Left renal cortex interstitium (tissue), 4 donors: ENCODE measurements around the gene INPP5B. TPM values are rescaled to one million over a fixed set of nuclear protein-coding genes. Genes with fewer than 3 reads are reported as not detected.
A peak's percentile ranks its signal among the peaks of the same experiment; 100 is the strongest.
"Not testable (repeated sequence)": the region's sequence is repeated elsewhere in the genome, so short reads cannot be mapped to it uniquely, and the experiment has no call there.

Experiments
- DNase-seq, 4 donors: peaks; one replicate each; pipeline ENCODE4 v3.0.0-alpha.2; 2013; ENCODE audit warnings: low read depth in 4 of 4, low spot score in 2 of 4, missing footprints in 1 of 4
- polyA plus RNA-seq, 4 donors: library from polyadenylated mRNA; unstranded; fragments of 120-200 nt; gene quantifications; one replicate each; pipeline ENCODE4 v1.2.1, GENCODE V29; 2013; ENCODE audit not compliant: insufficient read length in 4 of 4

Gene INPP5B
- polyA plus RNA-seq, 4 donors, result 14.7 to 29.2 (median 23.0) TPM

GRCh38 chr1:37948841-37949240 lies 2.0 kb upstream of the INPP5B start:
- no peak for DNase-seq

- DNase-seq, result no peak
These were observed 1.3 kb upstream of the INPP5B start for GRCh38 chr1:37948166-37948565.

DNA sequence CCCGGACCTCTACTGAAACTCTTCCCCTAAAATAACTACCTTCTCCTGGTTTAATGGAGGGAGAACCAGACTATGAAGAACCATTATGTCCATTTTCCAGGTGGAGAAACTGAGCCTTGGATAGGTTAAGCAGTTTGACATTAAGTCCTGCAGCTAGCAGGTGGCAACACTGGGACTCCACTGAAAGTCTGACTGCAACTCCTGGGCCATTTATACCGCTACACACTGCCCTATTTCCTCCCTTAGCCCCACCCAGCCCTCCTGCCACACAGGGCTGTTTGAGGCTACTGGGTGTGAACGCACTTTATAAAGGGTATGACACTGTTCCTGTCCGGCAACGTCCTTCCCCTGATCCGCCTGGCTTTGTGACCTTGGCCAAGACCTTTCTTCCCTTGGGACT lies 511 bp upstream of the INPP5B start:
- no peak for DNase-seq

DNA sequence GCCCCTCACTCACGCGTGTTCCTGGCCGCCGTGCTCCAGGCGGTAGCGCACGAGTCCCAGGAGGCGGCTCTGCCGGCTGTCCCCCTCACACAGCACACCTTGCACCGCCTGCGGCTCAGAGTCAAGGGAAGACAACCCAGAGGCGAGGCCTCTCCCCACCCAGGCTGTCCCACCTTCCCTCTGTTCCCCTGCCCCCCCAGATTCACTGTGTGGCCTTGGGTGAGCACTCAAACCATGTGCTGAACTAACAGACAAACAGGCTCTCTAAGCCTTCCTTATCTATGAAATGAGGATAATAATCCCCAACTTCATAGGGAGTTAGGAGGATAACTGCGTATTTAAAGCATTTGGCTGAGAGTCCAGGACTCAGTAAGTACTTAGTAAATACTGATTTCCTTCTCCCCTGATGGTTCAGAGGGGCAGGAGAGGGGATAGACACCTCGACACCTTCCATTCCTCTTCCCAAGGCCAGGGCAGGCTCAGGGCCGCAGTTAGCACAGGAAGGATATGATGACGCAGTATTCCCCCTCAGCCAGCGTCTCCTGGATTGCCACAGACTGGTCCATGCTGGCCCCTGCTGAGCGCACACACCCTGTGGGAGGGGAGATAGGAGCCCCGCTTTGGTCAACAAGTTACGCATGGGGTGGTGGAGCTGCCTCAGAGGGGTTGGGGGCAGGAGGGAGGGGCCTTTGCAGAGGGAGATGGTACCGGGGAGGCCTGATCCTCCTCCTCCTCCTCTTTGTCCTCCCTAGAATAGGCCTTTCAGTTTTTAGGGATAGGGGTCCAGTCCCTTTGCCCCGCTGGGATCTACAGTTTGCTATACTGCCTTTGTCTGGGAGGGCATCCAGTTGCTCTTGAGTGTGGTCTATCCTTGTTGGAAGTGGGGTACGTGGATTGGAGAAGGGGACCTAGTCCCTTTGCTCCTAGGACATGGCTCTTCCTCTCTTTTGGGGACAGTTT lies 830 bp downstream of the INPP5B start:
- DNase-seq, result peak in 1 of 4 donors; percentile 7

- no peak for DNase-seq
These were observed 1.6 kb downstream of the INPP5B start for GRCh38 chr1:37945251-37945650.

DNA sequence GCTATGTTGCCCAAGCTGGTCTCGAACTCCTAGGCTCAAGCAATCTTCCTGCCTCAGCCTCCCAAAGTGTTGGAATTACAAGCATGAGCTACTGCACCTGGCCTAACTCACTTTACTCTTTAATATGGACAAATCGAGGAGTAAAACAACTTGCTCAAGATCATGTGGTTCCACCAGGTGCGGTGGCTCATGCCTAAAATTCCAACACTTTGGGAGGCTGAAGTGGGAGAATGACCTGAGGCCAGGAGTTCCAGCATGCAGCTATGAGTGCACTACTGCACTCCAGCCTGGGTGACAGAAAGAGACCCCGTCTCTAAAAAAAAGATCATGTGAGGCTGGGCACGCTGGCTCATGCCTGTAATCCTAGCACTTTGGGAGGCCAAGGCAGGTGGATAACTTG lies 2.0 kb downstream of the INPP5B start:
- DNase-seq, result no peak

DNA sequence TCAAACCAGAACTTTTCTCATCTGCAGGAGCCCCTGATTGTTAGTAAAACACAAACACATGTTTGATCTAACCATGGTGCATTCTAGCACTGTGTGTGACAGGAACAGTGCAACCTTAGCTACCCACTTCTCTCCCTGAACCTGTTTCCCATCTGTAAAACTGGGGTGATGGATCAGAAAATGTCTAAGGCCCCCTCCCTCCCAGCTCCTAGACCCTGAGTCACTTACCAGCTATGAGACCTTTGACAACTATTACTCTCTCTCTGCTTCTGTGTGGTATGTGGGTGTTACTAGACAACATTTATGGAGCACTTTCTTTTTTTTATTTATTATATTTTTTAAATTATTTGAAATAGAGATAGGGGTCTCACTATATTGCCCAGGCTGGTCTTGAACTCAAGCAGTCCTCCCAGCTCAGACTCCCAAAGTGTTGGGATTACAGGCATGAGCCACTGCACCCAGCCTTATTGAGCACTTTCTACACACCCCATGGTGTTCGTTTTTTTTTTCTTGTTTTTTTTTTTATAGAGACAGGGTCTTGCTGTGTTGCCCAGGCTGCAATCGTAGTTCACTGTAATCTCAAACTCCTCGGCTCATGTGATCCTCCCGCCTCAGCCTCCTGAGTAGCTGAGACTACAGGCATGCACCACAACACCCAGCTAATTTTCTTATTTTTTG lies 2.6 kb downstream of the INPP5B start:
- no peak for DNase-seq

- DNase-seq, result no peak
These were observed 6.4 kb downstream of the INPP5B start for GRCh38 chr1:37940299-37940947.

DNA sequence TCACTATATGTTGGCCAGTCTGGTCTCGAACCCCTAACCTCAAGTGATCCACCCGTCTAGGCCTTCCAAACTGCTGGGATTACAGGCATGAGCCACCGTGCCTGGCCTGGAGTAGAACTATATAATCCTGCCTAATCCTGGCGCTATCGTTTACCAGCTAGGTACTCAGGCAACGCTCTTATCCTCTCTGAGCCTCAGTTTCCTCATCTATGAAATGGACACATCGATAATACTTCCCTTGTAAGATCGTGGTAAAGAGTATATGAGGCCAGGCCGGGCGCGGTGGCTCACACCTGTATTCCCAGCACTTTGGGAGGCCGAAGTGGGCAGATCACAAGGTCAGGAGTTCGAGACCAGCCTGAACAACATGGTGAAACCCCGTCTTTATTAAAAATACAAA lies 10.1 kb downstream of the INPP5B start:
- DNase-seq, result not testable (repeated sequence)

- DNase-seq, result no peak
These were observed 14.1 kb downstream of the INPP5B start for GRCh38 chr1:37932759-37933158.

DNA sequence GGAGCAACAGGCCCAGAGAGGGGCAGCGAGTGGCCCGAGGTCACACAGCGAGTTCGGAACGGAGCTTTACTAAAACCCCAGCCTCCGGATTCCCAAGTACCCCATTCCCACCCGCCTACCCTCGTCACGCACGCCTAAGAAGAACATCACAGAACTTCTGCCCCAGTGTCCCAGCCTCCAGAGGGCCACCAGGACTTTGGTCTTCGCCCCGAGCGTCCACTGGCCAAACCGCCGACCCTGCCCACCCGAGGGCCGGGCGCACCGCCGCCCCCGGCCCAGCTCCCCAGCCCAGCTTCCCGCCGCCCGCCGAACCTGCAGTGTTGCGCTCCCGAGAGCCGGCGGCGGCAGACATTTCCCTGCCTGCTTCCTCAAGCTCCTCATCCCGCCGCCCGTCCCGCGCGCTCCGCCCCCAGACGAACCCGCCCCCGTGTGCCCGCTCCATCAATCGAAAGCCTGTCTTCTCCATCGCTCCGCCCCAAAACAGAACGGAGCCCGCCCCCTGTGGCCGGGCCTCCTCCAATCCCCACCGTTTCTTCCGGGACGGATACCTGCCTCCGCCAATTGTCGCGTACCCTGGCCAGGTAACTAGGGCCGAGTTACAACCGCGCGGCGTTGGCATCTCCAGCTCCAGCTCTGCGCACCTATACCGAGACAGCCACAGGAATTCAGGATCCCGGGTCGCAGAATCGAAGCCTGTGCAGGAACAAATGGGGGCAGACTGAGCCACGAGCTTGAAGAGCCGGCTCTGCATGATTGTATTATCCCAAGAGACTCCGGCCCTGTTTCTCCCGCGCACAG lies 15.3 kb downstream of the INPP5B start:
- peak; percentile 86 to 98 (median 90) for DNase-seq

DNA sequence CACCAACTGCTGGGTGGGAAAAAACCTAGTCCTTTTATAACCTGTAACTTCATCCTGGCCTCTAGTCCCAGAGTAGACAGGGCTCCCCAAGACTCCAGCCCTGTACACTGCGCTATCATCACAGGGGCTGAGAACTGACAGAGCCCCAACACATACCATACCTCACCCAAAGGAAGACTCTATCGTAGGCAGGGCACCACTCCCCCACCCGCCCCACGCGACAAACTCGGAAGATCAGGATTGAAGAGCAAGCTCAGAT lies 15.8 kb downstream of the INPP5B start:
- no peak for DNase-seq

DNA sequence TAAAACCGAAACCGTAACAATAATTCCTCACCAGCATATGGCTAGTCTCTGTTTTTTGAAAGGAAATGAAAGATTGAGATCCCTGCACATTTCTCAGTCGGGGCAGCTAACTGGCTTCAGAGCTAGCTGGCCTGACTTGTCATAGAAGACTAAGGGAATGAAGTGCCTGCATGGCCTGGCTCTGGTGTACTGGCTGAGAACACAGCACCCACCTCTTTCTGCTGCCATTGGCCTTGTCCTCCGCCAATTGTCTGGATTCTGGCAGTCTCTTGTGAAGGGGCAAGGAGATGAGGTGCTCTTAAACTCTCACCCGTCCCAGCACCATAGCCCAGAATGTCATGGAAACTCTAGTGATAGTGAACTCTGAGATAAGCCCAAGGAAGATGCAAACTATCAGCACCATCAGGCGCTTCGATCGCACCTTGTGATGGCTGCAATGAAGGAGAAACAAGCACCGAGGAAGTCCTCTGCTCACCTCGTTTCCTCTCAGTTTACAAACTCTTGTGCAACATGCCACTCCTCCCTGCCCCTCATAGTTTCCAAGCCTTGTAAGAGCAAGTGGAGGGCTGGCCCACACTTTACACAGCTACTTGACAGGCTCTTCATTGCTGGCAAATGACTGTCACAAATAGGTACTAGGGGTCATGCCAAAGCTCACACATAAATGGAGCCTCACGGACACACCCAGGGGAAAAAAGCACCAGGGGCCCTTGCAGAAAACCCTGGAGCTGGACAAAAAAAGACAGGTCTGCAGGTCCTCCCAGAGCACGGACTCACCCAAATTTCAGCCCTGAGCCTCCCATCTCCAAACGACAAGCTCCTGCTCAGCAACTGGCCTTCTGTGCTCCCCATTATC lies 16.4 kb downstream of the INPP5B start:
- DNase-seq, result no peak

DNA sequence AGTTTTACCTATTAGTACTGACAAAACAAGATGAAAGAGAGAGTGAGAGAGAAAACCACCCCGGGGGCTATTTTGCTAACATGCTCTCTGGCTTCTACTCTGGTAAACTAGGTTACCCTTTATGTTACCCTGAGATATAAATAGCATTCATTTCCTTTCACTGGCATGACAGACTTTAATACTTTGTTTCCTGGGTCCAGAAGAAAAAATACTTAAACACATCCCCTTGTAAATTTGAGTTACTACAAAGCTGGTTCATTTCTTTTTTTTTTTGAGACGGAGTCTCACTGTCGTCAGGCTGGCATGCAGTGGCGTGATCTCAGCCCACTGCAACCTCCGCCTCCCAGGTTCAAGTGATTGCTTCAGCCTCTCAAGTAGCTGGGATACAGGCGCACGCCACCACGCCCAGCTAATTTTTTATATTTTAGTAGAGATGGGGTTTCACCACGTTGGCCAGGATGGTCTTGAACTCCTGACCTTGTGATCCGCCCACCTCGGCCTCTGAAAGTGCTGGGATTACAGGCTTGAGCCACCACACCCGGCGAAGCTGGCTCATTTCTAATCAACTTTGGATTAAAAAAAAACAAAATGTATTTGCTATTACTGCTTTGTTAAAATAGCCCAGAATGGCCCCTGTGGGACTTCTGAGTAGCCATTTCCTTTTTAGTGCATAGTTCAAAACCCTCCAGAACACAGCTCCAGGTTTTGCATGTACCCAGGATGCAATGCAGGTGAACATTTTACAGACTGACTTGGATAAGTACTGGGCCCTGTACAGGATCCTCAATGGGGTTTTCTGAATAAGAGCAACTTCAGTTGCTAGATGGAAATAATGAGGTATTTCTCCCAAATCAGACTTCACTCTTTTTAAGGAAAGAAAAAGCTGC lies 20.6 kb downstream of the INPP5B start:
- no peak for DNase-seq

GRCh38 chr1:37925316-37925715 lies 21.5 kb downstream of the INPP5B start:
- DNase-seq, result no peak

DNA sequence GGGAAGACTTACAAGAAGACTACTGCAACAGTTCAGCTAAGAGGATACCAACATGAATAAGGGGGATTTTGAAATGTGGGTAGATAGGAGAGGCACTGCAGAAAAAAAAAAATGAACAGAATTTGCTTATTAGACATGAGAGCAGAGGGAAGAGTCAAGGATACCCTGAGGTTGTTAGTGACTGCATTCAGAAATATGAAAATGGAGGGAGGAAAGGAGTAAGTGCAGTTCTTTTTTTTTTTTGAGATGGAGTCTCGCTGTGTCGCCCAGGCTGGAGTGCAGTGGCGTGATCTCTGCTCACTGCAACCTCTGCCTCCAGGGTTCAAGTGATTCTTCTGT lies 23.3 kb downstream of the INPP5B start:
- no peak for DNase-seq

- no peak for DNase-seq
These were observed 23.9 kb downstream of the INPP5B start for GRCh38 chr1:37922767-37923550.

DNA sequence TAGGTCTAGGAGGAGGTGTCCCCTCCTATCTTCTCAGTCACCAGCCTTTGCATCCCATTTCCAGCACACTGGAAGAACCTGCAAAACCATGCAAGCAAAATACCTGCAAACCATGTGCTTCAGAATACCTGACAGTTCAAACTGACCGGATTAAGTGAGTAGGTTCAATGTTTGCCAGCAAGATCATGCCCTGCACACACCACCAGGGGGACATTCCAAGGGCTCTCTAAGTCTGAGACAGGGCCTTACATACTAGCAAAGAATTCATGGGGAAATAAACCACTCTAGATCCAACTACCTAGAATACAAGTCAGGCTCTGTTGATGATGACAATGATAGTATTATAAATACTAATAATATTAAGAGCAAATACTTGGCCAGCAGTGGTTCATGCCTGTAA lies 27.6 kb downstream of the INPP5B start:
- no peak for DNase-seq
